Left ventricle myocardium inferior (tissue), 1 donor: Measurements from ENCODE around the gene PHF3. TPM values are rescaled to one million over a fixed set of nuclear protein-coding genes. Genes with fewer than 3 reads are reported as not detected.

Experiments
- DNase-seq: peaks from one replicate; pipeline ENCODE4 v3.0.0-alpha.2; 2020
- H3K27ac ChIP-seq: fragments of 200-600 bp; replicated peaks from 2 replicates; pipeline ENCODE4 v1.8.0; 2021
- H3K27me3 ChIP-seq: fragments of 200-600 bp; 2 replicates; pipeline ENCODE4 v1.8.0; 2021; ENCODE audit warnings: low read depth
- H3K36me3 ChIP-seq: fragments of 200-600 bp; 2 replicates; pipeline ENCODE4 v1.8.0; 2021
- H3K4me1 ChIP-seq: fragments of 200-600 bp; 2 replicates; pipeline ENCODE4 v1.8.0; 2021
- H3K4me3 ChIP-seq: fragments of 200-600 bp; 2 replicates; pipeline ENCODE4 v1.8.0; 2021; ENCODE audit warnings: mild to moderate bottlenecking, moderate library complexity
- H3K9me3 ChIP-seq: fragments of 200-600 bp; replicated peaks from 2 replicates; pipeline ENCODE4 v1.8.0; 2021
- CTCF ChIP-seq: fragments of 200-600 bp; IDR thresholded peaks from 2 replicates; pipeline ENCODE4 v1.8.0; 2021; ENCODE audit warnings: antibody characterized with exemption, mild to moderate bottlenecking, borderline replicate concordance
- intact Hi-C: fragments of 100-400 bp; cut with micrococcal nuclease; formaldehyde crosslinking; loops from one replicate; pipeline ENCODE4 v1.11.0; 2022
- total RNA-seq: library from RNA; stranded (reverse); fragmentation: NEBNext Ultra II Directional; extraction: Animal tissue kit (Norgen Biotek cat#: 25700); gene quantifications from one replicate; pipeline ENCODE4 v1.2.1, GENCODE V29; 2021
- donor health status: DM: no; HTN: yes; CAD: no; lungs with severe emphysema.

Gene PHF3
- total RNA-seq, 1 donor from 2014 or later, result 32.0 TPM

GRCh38 chr6:63598049-63599036 is 37.3 kb upstream of the PHF3 start:
- intact Hi-C loops, result loop anchor here (5.0 kb wide), 1 partner anchor 164 kb away; no protein-coding TSS in a partner anchor
- TF ChIP-seq CTCF, result peak; percentile 89
- peaks cover 8% of the 10 kb centered on the region for H3K4me1 ChIP-seq
- H3K27me3 ChIP-seq, result no peaks in the 10 kb centered on the region
- no peaks in the 10 kb centered on the region for H3K36me3 ChIP-seq
- H3K9me3 ChIP-seq, result no peaks in the 10 kb centered on the region
- no peak overlapping the region for H3K27ac ChIP-seq
- H3K4me3 ChIP-seq, result peak overlapping the region; percentile 62
- DNase-seq, result peak; percentile 41

GRCh38 chr6:63599243-63599642 is 36.4 kb upstream of the PHF3 start:
- peaks cover 8% of the 10 kb centered on the region for H3K4me1 ChIP-seq
- no peak overlapping the region for H3K27ac ChIP-seq
- no peak for TF ChIP-seq CTCF
- H3K9me3 ChIP-seq, result no peaks in the 10 kb centered on the region
- DNase-seq, result no peak
- no peaks in the 10 kb centered on the region for H3K27me3 ChIP-seq
- intact Hi-C loops, result loop anchor here (5.0 kb wide), 1 partner anchor 163 kb away; no protein-coding TSS in a partner anchor
- H3K4me3 ChIP-seq, result no peak overlapping the region
- H3K36me3 ChIP-seq, result no peaks in the 10 kb centered on the region

- intact Hi-C loops, result no loop called here
- Histone ChIP-seq H3K27ac (no peak overlapping the region), H3K36me3 (no peaks in the 10 kb centered on the region), H3K4me1 (peaks cover 8% of the 10 kb centered on the region), H3K4me3 (no peak overlapping the region), H3K9me3 (no peaks in the 10 kb centered on the region), H3K27me3 (no peaks in the 10 kb centered on the region)
- no peak for DNase-seq
- TF ChIP-seq CTCF, result no peak
Observed at GRCh38 chr6:63600136-63600535, 35.5 kb upstream of the PHF3 start.

- no peak for DNase-seq
- no peaks in the 10 kb centered on the region for H3K36me3 ChIP-seq
- H3K4me3 ChIP-seq, result no peak overlapping the region
- H3K4me1 ChIP-seq, result no peaks in the 10 kb centered on the region
- intact Hi-C loops, result no loop called here
- H3K27ac ChIP-seq, result no peak overlapping the region
- no peak for TF ChIP-seq CTCF
- H3K27me3 ChIP-seq, result no peaks in the 10 kb centered on the region
- peaks cover 3% of the 10 kb centered on the region for H3K9me3 ChIP-seq
Observed at GRCh38 chr6:63609231-63609630, 26.4 kb upstream of the PHF3 start.

GRCh38 chr6:63610944-63611343 is 24.7 kb upstream of the PHF3 start:
- intact Hi-C loops, result no loop called here
- no peaks in the 10 kb centered on the region for H3K36me3 ChIP-seq
- H3K27me3 ChIP-seq, result no peaks in the 10 kb centered on the region
- no peak for DNase-seq
- TF ChIP-seq CTCF, result no peak
- peaks cover 3% of the 10 kb centered on the region for H3K9me3 ChIP-seq
- no peak overlapping the region for H3K4me3 ChIP-seq
- no peaks in the 10 kb centered on the region for H3K4me1 ChIP-seq
- H3K27ac ChIP-seq, result no peak overlapping the region
